Dendritic cell treated with granulocyte-macrophage colony-stimulating factor and Interleukin-4, amounts not matched to agents 40 ng/mL and 50 ng/mL, for 4 days (primary cell): ENCODE data around the gene NKX3-2.

ENCODE experiments used
- H3K27ac Mint-ChIP-seq: one replicate; pipeline ENCODE4 v1.8.0; 2022; ENCODE audit warnings: mild to moderate bottlenecking, mixed read lengths
- H3K27me3 Mint-ChIP-seq: one replicate; pipeline ENCODE4 v1.8.0; 2022; ENCODE audit warnings: mild to moderate bottlenecking, mixed read lengths
- H3K36me3 Mint-ChIP-seq: one replicate; pipeline ENCODE4 v1.8.0; 2022; ENCODE audit warnings: low read depth, mixed read lengths
- H3K4me1 Mint-ChIP-seq: one replicate; pipeline ENCODE4 v1.8.0; 2022; ENCODE audit warnings: low read depth, mixed read lengths
- H3K4me3 Mint-ChIP-seq: one replicate; pipeline ENCODE4 v1.8.0; 2022; ENCODE audit warnings: mild to moderate bottlenecking, moderate library complexity, mixed read lengths
- H3K9me3 Mint-ChIP-seq: one replicate; pipeline ENCODE4 v1.8.0; 2022; ENCODE audit warnings: mixed read lengths
- intact Hi-C: fragments of 100-400 bp; cut with micrococcal nuclease; formaldehyde crosslinking; loops from one replicate; pipeline ENCODE4 v1.15.0; 2022

NKX3-2 gene

GRCh38 chr4:13541176-13541604 lies 3.1 kb downstream of the NKX3-2 start:
- intact Hi-C loops, result no loop called here
- no peak overlapping the region for H3K27ac Mint-ChIP-seq

GRCh38 chr4:13540446-13541175 lies 3.7 kb downstream of the NKX3-2 start:
- H3K27me3 Mint-ChIP-seq, result peaks cover 98% of the 10 kb centered on the region
- peaks cover 7% of the 10 kb centered on the region for H3K36me3 Mint-ChIP-seq
- peaks cover 65% of the 10 kb centered on the region for H3K4me1 Mint-ChIP-seq
- H3K9me3 Mint-ChIP-seq, result no peaks in the 10 kb centered on the region
- H3K4me3 Mint-ChIP-seq, result no peak overlapping the region
- intact Hi-C loops, result no loop called here
- no peak overlapping the region for H3K27ac Mint-ChIP-seq

More at GRCh38 chr4:13541176-13541604, 3.1 kb downstream of the NKX3-2 start:
- Mint-ChIP-seq H3K36me3 (peaks cover 7% of the 10 kb centered on the region), H3K9me3 (no peaks in the 10 kb centered on the region), H3K4me1 (peaks cover 61% of the 10 kb centered on the region), H3K4me3 (no peak overlapping the region), H3K27me3 (peaks cover 95% of the 10 kb centered on the region)

- intact Hi-C loops, result no loop called here
- H3K27ac Mint-ChIP-seq, result no peak overlapping the region
- H3K4me1 Mint-ChIP-seq, result peaks cover 60% of the 10 kb centered on the region
- no peak overlapping the region for H3K4me3 Mint-ChIP-seq
- H3K27me3 Mint-ChIP-seq, result peaks cover 98% of the 10 kb centered on the region
- H3K36me3 Mint-ChIP-seq, result peaks cover 3% of the 10 kb centered on the region
- no peaks in the 10 kb centered on the region for H3K9me3 Mint-ChIP-seq
These were observed 4.5 kb downstream of the NKX3-2 start for GRCh38 chr4:13539619-13540445.

- Mint-ChIP-seq H3K27me3 (peaks cover 99% of the 10 kb centered on the region), H3K27ac (no peak overlapping the region), H3K4me1 (peaks cover 60% of the 10 kb centered on the region), H3K4me3 (no peak overlapping the region), H3K9me3 (no peaks in the 10 kb centered on the region), H3K36me3 (no peaks in the 10 kb centered on the region)
- intact Hi-C loops, result no loop called here
These were observed 5.2 kb downstream of the NKX3-2 start for GRCh38 chr4:13539047-13539618.

GRCh38 chr4:13538427-13538973 lies 5.8 kb downstream of the NKX3-2 start:
- Mint-ChIP-seq H3K27me3 (peaks cover 99% of the 10 kb centered on the region), H3K4me3 (no peak overlapping the region), H3K9me3 (no peaks in the 10 kb centered on the region), H3K36me3 (no peaks in the 10 kb centered on the region), H3K4me1 (peaks cover 57% of the 10 kb centered on the region), H3K27ac (no peak overlapping the region)
- intact Hi-C loops, result no loop called here

GRCh38 chr4:13537832-13538177 lies 6.5 kb downstream of the NKX3-2 start:
- Mint-ChIP-seq H3K4me3 (no peak overlapping the region), H3K9me3 (no peaks in the 10 kb centered on the region), H3K36me3 (no peaks in the 10 kb centered on the region), H3K27me3 (peaks cover 99% of the 10 kb centered on the region), H3K27ac (no peak overlapping the region), H3K4me1 (peaks cover 52% of the 10 kb centered on the region)
- intact Hi-C loops, result no loop called here

- no peaks in the 10 kb centered on the region for H3K36me3 Mint-ChIP-seq
- H3K4me3 Mint-ChIP-seq, result no peak overlapping the region
- no peak overlapping the region for H3K27ac Mint-ChIP-seq
- peaks cover 99% of the 10 kb centered on the region for H3K27me3 Mint-ChIP-seq
- intact Hi-C loops, result no loop called here
- H3K9me3 Mint-ChIP-seq, result no peaks in the 10 kb centered on the region
- peaks cover 46% of the 10 kb centered on the region for H3K4me1 Mint-ChIP-seq
These were observed 7.1 kb downstream of the NKX3-2 start for GRCh38 chr4:13537011-13537831.

- H3K36me3 Mint-ChIP-seq, result no peaks in the 10 kb centered on the region
- no peak overlapping the region for H3K27ac Mint-ChIP-seq
- no peak overlapping the region for H3K4me3 Mint-ChIP-seq
- no peaks in the 10 kb centered on the region for H3K9me3 Mint-ChIP-seq
- peaks cover 43% of the 10 kb centered on the region for H3K4me1 Mint-ChIP-seq
- peaks cover 97% of the 10 kb centered on the region for H3K27me3 Mint-ChIP-seq
- intact Hi-C loops, result no loop called here
These were observed 7.7 kb downstream of the NKX3-2 start for GRCh38 chr4:13536607-13537006.

- intact Hi-C loops, result no loop called here
- peaks cover 45% of the 10 kb centered on the region for H3K4me1 Mint-ChIP-seq
- no peak overlapping the region for H3K27ac Mint-ChIP-seq
- no peaks in the 10 kb centered on the region for H3K36me3 Mint-ChIP-seq
- H3K27me3 Mint-ChIP-seq, result peaks cover 97% of the 10 kb centered on the region
- H3K4me3 Mint-ChIP-seq, result no peak overlapping the region
- H3K9me3 Mint-ChIP-seq, result no peaks in the 10 kb centered on the region
These were observed 8.5 kb downstream of the NKX3-2 start for GRCh38 chr4:13535708-13536361.

- Mint-ChIP-seq H3K9me3 (no peaks in the 10 kb centered on the region), H3K4me3 (no peak overlapping the region), H3K27ac (no peak overlapping the region), H3K27me3 (peaks cover 97% of the 10 kb centered on the region), H3K36me3 (no peaks in the 10 kb centered on the region), H3K4me1 (peaks cover 47% of the 10 kb centered on the region)
- intact Hi-C loops, result no loop called here
These were observed 9.2 kb downstream of the NKX3-2 start for GRCh38 chr4:13535118-13535517.

- Mint-ChIP-seq H3K4me1 (peaks cover 49% of the 10 kb centered on the region), H3K9me3 (no peaks in the 10 kb centered on the region), H3K27ac (no peak overlapping the region), H3K36me3 (no peaks in the 10 kb centered on the region), H3K4me3 (no peak overlapping the region), H3K27me3 (peaks cover 97% of the 10 kb centered on the region)
- intact Hi-C loops, result no loop called here
These were observed 9.8 kb downstream of the NKX3-2 start for GRCh38 chr4:13534344-13535063.

GRCh38 chr4:13533670-13534343 lies 10.5 kb downstream of the NKX3-2 start:
- Mint-ChIP-seq H3K4me1 (peaks cover 50% of the 10 kb centered on the region), H3K27me3 (peaks cover 98% of the 10 kb centered on the region), H3K4me3 (no peak overlapping the region), H3K9me3 (no peaks in the 10 kb centered on the region), H3K36me3 (no peaks in the 10 kb centered on the region), H3K27ac (no peak overlapping the region)
- intact Hi-C loops, result no loop called here
